GM23338 (cell line): ENCODE data around the gene RAB31. TPM values are rescaled to one million over a fixed set of nuclear protein-coding genes. Genes with fewer than 3 reads are reported as not detected.
A peak's percentile ranks its signal among the peaks of the same experiment; 100 is the strongest.

ENCODE experiments used
- ATAC-seq: fragments of 200-7000 bp; cut with Tn5 transposase; 3 replicates; pipeline ENCODE4 v1.9.1; 2020
- DNase-seq: peaks from one replicate; pipeline ENCODE4 v3.0.0-alpha.2; 2015; ENCODE audit warnings: low spot score
- H2AFZ ChIP-seq: fragments of 200-600 bp; sonication (generic); 2 replicates; pipeline ENCODE4 v1.8.0; 2016; ENCODE audit warnings: antibody characterized with exemption, mild to moderate bottlenecking, moderate library complexity
- H3F3A ChIP-seq: fragments of 200-600 bp; sonication (generic); replicated peaks from 2 replicates; pipeline ENCODE4 v1.8.0; 2017; ENCODE audit warnings: antibody characterized with exemption, mixed run types, low read depth
- H3K27ac ChIP-seq: fragments of 200-600 bp; sonication (generic); 2 replicates; pipeline ENCODE4 v1.6.1; 2016; ENCODE audit warnings: low read depth
- H3K27me3 ChIP-seq: fragments of 200-600 bp; sonication (generic); 2 replicates; pipeline ENCODE4 v1.8.0; 2016; ENCODE audit warnings: mild to moderate bottlenecking, mixed run types, moderate library complexity; ENCODE audit not compliant: insufficient read depth
- H3K36me3 ChIP-seq: fragments of 200-600 bp; sonication (generic); 2 replicates; pipeline ENCODE4 v1.8.0; 2016; ENCODE audit warnings: mild to moderate bottlenecking; ENCODE audit not compliant: insufficient read depth
- H3K4me1 ChIP-seq: fragments of 200-600 bp; sonication (generic); 2 replicates; pipeline ENCODE4 v1.8.0; 2016; ENCODE audit warnings: mild to moderate bottlenecking, moderate library complexity; ENCODE audit not compliant: insufficient read depth
- H3K4me2 ChIP-seq: fragments of 200-600 bp; sonication (generic); 2 replicates; pipeline ENCODE4 v1.7.1; 2017; ENCODE audit warnings: mixed run types
- H3K4me3 ChIP-seq: fragments of 200-600 bp; sonication (generic); 2 replicates; pipeline ENCODE4 v1.6.1; 2016; ENCODE audit warnings: mixed run types
- H3K79me2 ChIP-seq: fragments of 200-600 bp; sonication (generic); replicated peaks from 2 replicates; pipeline ENCODE4 v1.8.0; 2017; ENCODE audit warnings: mild to moderate bottlenecking; ENCODE audit not compliant: insufficient read depth
- H3K9me2 ChIP-seq: fragments of 200-600 bp; sonication (generic); 2 replicates; pipeline ENCODE4 v1.8.0; 2017; ENCODE audit not compliant: insufficient read depth
- H4K20me1 ChIP-seq: fragments of 200-600 bp; sonication (generic); replicated peaks from 2 replicates; pipeline ENCODE4 v1.8.0; 2017; ENCODE audit warnings: mild to moderate bottlenecking; ENCODE audit not compliant: insufficient read depth
- H3K27ac Mint-ChIP-seq: 2 replicates; pipeline ENCODE4 v1.8.0; 2020; ENCODE audit warnings: inconsistent platforms, mild to moderate bottlenecking, moderate library complexity, mixed read lengths
- H3K27me3 Mint-ChIP-seq: 3 replicates; pipeline ENCODE4 v1.8.0; 2022; ENCODE audit warnings: low read depth, mild to moderate bottlenecking, moderate library complexity, mixed read lengths, inconsistent platforms; ENCODE audit not compliant: insufficient read depth, poor library complexity
- H3K36me3 Mint-ChIP-seq: 3 replicates; pipeline ENCODE4 v1.8.0; 2021; ENCODE audit warnings: low read depth, mild to moderate bottlenecking, inconsistent platforms, moderate library complexity, mixed read lengths
- H3K4me1 Mint-ChIP-seq: 3 replicates; pipeline ENCODE4 v1.8.0; 2020; ENCODE audit warnings: mild to moderate bottlenecking, inconsistent platforms, mixed read lengths
- H3K4me3 Mint-ChIP-seq: 3 replicates; pipeline ENCODE4 v1.8.0; 2021; ENCODE audit warnings: moderate library complexity, mild to moderate bottlenecking, inconsistent platforms, mixed read lengths
- H3K9me3 Mint-ChIP-seq: 3 replicates; pipeline ENCODE4 v1.8.0; 2020; ENCODE audit warnings: moderate library complexity, mild to moderate bottlenecking, inconsistent platforms, mixed read lengths
- CREB1 ChIP-seq: fragments of 250-450 bp; sonication (Bioruptor Pico); IDR thresholded peaks from 2 replicates; pipeline ENCODE4 v1.5.0; 2020; ENCODE audit warnings: low read depth, mild to moderate bottlenecking, moderate library complexity
- EZH2phosphoT487 ChIP-seq: fragments of 200-600 bp; sonication (generic); IDR thresholded peaks from one replicate; pipeline ENCODE4 v1.8.1; 2018; ENCODE audit warnings: antibody characterized with exemption; ENCODE audit not compliant: unreplicated experiment
- POLR2AphosphoS5 ChIP-seq: IDR thresholded peaks from 2 replicates; pipeline ENCODE4 v1.6.1; 2016; ENCODE audit warnings: antibody characterized with exemption, low read depth
- STAT1 ChIP-seq: IDR thresholded peaks from one replicate; pipeline ENCODE4 v1.6.1; 2016; ENCODE audit warnings: antibody characterized with exemption; ENCODE audit not compliant: unreplicated experiment
- ZNF114 ChIP-seq: fragments of 250-450 bp; sonication (Bioruptor Pico); IDR thresholded peaks from 2 replicates; pipeline ENCODE4 v1.5.0; 2020; ENCODE audit warnings: mild to moderate bottlenecking, moderate library complexity
- ZNF331 ChIP-seq: fragments of 250-450 bp; sonication (Bioruptor Pico); IDR thresholded peaks from 2 replicates; pipeline ENCODE4 v1.5.0; 2020; ENCODE audit warnings: low read depth, mild to moderate bottlenecking, moderate library complexity
- ZNF462 ChIP-seq: fragments of 250-450 bp; sonication (Bioruptor Pico); IDR thresholded peaks from 2 replicates; pipeline ENCODE4 v1.5.0; 2020; ENCODE audit warnings: mild to moderate bottlenecking, moderate library complexity
- polyA plus RNA-seq: library from polyadenylated mRNA; unstranded; fragments of >200 nt; fragmentation: Nextera tagmentation; extraction: Ambion mirVana; gene quantifications from 2 replicates; pipeline ENCODE4 v1.2.1, GENCODE V29; 2016
- total RNA-seq: library from RNA; depleted of rRNA; stranded (reverse); fragments of >200 nt; shearing (Covaris generic); gene quantifications from 2 replicates; pipeline ENCODE4 v1.2.3, GENCODE V29; 2014
- TF ChIP-seq, protein P1 (sequence below): IDR thresholded peaks from one replicate; pipeline ENCODE4 v1.6.1; 2018; ENCODE audit warnings: antibody characterized with exemption; ENCODE audit not compliant: unreplicated experiment
- TF ChIP-seq, protein P2 (sequence below), 2 experiments: fragments of 200-600 bp in 1 of 2; sonication (generic) in 1 of 2; conservative IDR thresholded peaks; 2 replicates each; pipeline versions ENCODE4 v1.5.1 to v1.6.1; 2016 to 2017; ENCODE audit warnings: antibody characterized with exemption in 2 of 2, low read depth in 2 of 2, mild to moderate bottlenecking in 2 of 2, moderate library complexity in 1 of 2
- TF ChIP-seq, protein P3 (sequence below): IDR thresholded peaks from 2 replicates; pipeline ENCODE4 v1.6.1; 2016; ENCODE audit warnings: antibody characterized with exemption

The RAB31 gene
- total and polyA plus RNA-seq, 2 experiments from 2014 or later: 33.8 to 46.1 TPM

DNA sequence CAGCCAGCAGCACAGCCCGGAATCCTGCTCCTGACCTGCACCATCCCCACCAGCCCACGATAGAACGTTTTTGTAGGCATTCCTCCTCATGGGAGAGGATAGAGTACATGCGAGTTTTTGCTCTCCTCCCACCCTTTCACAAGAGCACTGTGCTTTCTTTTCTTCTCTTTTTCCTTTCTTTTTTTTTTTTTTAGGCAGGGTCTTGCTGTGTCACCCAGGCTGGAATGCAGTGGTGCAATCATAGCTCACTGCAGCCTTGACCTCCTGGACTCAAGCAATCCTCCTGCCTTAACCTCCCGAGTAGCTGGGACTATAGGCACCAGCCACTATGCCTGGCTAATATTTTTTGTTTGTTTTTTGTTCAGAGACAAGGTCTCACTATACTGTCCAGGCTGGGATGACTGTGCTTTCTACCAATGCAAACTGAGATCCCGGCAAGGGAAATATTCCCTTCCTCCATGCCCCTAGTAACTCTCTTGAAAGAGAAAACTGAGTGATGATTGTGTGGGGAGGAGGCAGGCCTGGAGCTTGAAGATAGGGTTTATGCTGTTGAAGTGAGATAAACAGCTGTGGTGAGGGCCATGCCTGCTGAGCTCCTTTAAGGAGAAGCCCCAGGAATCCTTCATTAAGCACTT is 95.1 kb downstream of the RAB31 start (continued):
- TF ChIP-seq ZNF462 (CRISPR knock-in tag): no peak
- TF ChIP-seq CREB1 (CRISPR knock-in tag): no peak

DNA sequence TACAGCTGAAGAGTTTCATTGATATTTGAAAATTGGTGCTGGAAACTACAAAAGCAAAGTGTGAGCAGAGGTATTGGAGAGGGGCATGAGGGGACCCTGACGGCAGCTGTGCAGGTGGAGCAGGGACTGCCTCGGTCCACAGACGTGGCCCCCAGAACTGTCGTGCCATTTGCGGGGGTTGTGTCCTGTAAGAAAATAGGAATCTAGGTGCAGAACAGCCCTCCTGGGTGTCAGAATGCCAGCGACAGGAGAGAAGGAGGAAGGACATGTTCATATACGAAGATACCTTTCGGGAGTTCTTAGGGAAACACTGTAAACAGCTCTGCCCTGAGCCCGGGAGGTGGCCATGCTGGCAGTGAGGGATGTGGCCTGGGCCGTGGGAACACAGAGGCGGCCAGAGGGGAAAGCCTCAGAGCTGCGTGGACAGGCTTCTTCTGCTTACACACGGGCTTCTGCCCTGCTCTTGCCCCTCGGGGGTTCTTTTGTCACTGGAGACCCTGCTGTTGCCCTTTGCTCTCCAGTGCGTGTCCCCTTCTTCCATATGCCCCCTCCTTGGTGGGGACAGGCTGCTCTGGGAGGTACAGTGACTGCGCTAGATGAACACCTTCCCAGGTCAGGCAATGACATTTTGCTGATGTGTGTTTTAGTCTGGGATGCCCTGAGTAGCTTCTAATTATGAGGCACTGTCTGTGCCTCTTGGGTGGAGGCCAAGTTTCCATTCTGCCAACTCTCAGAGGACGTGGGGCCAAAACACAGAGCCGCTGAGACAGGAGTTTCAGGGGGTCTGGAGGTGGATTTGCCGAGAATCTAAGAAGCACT is 95.8 kb downstream of the RAB31 start:
- H3K27me3 Mint-ChIP-seq: peaks cover 11% of the 10 kb centered on the region
- H3K4me1 ChIP-seq: peaks cover 23% of the 10 kb centered on the region; the same call in 1 of the 2 replicates
- 0 out of 2 replicates have a peak overlapping the region, but pooled peaks have one; percentile 65 for H3K27ac ChIP-seq
- no peaks in the 10 kb centered on the region for H4K20me1 ChIP-seq
- H3K4me2 ChIP-seq: no peak overlapping the region
- peak overlapping the region; percentile 63; the same call in 1 of the 2 replicates for H3K27ac Mint-ChIP-seq
- H3K4me3 ChIP-seq: no peak overlapping the region
- no peaks in the 10 kb centered on the region for H3K36me3 ChIP-seq
- H3K79me2 ChIP-seq: no peaks in the 10 kb centered on the region
- H3K9me2 ChIP-seq: no peaks in the 10 kb centered on the region
- ATAC-seq (peak; percentile 55), DNase-seq (peak; percentile 13)
- no peaks in the 10 kb centered on the region for H3K27me3 ChIP-seq
- peaks cover 11% of the 10 kb centered on the region for H3K9me3 Mint-ChIP-seq
- no peak overlapping the region for H2AFZ ChIP-seq
- H3K4me1 Mint-ChIP-seq: peaks cover 39% of the 10 kb centered on the region
- H3K4me3 Mint-ChIP-seq: peak overlapping the region; percentile 20; the same call in 1 of the 3 replicates
- 0 out of 2 replicates have a peak, but pooled peaks cover 3% of the 10 kb centered on the region for H3F3A ChIP-seq
- peaks cover 17% of the 10 kb centered on the region for H3K36me3 Mint-ChIP-seq
- TF ChIP-seq, protein P1, sequence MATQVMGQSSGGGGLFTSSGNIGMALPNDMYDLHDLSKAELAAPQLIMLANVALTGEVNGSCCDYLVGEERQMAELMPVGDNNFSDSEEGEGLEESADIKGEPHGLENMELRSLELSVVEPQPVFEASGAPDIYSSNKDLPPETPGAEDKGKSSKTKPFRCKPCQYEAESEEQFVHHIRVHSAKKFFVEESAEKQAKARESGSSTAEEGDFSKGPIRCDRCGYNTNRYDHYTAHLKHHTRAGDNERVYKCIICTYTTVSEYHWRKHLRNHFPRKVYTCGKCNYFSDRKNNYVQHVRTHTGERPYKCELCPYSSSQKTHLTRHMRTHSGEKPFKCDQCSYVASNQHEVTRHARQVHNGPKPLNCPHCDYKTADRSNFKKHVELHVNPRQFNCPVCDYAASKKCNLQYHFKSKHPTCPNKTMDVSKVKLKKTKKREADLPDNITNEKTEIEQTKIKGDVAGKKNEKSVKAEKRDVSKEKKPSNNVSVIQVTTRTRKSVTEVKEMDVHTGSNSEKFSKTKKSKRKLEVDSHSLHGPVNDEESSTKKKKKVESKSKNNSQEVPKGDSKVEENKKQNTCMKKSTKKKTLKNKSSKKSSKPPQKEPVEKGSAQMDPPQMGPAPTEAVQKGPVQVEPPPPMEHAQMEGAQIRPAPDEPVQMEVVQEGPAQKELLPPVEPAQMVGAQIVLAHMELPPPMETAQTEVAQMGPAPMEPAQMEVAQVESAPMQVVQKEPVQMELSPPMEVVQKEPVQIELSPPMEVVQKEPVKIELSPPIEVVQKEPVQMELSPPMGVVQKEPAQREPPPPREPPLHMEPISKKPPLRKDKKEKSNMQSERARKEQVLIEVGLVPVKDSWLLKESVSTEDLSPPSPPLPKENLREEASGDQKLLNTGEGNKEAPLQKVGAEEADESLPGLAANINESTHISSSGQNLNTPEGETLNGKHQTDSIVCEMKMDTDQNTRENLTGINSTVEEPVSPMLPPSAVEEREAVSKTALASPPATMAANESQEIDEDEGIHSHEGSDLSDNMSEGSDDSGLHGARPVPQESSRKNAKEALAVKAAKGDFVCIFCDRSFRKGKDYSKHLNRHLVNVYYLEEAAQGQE: no peak
- TF ChIP-seq CREB1 (CRISPR knock-in tag) (no peak), ZNF114 (CRISPR knock-in tag) (no peak), EZH2phosphoT487 (no peak), ZNF331 (CRISPR knock-in tag) (no peak), POLR2AphosphoS5 (no peak), STAT1 (no peak)
- TF ChIP-seq, protein P2, sequence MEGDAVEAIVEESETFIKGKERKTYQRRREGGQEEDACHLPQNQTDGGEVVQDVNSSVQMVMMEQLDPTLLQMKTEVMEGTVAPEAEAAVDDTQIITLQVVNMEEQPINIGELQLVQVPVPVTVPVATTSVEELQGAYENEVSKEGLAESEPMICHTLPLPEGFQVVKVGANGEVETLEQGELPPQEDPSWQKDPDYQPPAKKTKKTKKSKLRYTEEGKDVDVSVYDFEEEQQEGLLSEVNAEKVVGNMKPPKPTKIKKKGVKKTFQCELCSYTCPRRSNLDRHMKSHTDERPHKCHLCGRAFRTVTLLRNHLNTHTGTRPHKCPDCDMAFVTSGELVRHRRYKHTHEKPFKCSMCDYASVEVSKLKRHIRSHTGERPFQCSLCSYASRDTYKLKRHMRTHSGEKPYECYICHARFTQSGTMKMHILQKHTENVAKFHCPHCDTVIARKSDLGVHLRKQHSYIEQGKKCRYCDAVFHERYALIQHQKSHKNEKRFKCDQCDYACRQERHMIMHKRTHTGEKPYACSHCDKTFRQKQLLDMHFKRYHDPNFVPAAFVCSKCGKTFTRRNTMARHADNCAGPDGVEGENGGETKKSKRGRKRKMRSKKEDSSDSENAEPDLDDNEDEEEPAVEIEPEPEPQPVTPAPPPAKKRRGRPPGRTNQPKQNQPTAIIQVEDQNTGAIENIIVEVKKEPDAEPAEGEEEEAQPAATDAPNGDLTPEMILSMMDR (conservative IDR thresholded peaks at IDR 0.05; ENCODE audit: low read depth in 2 of 2): no peak
- TF ChIP-seq, protein P3, sequence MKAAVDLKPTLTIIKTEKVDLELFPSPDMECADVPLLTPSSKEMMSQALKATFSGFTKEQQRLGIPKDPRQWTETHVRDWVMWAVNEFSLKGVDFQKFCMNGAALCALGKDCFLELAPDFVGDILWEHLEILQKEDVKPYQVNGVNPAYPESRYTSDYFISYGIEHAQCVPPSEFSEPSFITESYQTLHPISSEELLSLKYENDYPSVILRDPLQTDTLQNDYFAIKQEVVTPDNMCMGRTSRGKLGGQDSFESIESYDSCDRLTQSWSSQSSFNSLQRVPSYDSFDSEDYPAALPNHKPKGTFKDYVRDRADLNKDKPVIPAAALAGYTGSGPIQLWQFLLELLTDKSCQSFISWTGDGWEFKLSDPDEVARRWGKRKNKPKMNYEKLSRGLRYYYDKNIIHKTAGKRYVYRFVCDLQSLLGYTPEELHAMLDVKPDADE: no peak
